Sigmoid colon (tissue), 7 donors: Measurements from ENCODE around the gene GRB10. TPM values are rescaled to one million over a fixed set of nuclear protein-coding genes. Genes with fewer than 3 reads are reported as not detected.

Experiments used
- DNase-seq: peaks from one replicate; pipeline ENCODE4 v3.0.0-alpha.2; 2019
- H3K27ac ChIP-seq, 4 donors: fragments of 200-600 bp; sonication (generic); one replicate each; pipeline ENCODE4 v1.5.1; 2016 to 2019; ENCODE audit warnings: mild to moderate bottlenecking in 1 of 4
- H3K27me3 ChIP-seq, 3 donors: fragments of 200-600 bp; sonication (generic); one replicate each; pipeline ENCODE4 v1.5.1; 2019; ENCODE audit warnings: mild to moderate bottlenecking in 1 of 3
- H3K36me3 ChIP-seq, 4 donors: fragments of 200-600 bp; sonication (generic); one replicate each; pipeline ENCODE4 v1.5.1; 2016 to 2019
- H3K4me1 ChIP-seq, 4 donors: fragments of 200-600 bp; sonication (generic); one replicate each; pipeline ENCODE4 v1.5.1; 2017 to 2019
- H3K4me3 ChIP-seq, 4 donors: fragments of 200-600 bp; sonication (generic); one replicate each; pipeline ENCODE4 v1.5.1; 2017 to 2019; ENCODE audit warnings: mild to moderate bottlenecking in 2 of 4, moderate library complexity in 1 of 4
- H3K9me3 ChIP-seq, 4 donors: fragments of 200-600 bp in 3 of 4; sonication (generic) in 3 of 4; one replicate each; pipeline versions ENCODE4 v1.5.1 to v1.6.1; 2013 to 2019
- EP300 ChIP-seq, 4 donors: sonication (generic); formaldehyde crosslinking; IDR thresholded peaks; one replicate each; pipeline ENCODE4 v1.6.1; 2017; ENCODE audit warnings: antibody characterized with exemption in 4 of 4
- POLR2A ChIP-seq, 2 donors: fragments of 450-650 bp; IDR thresholded peaks; one replicate each; pipeline ENCODE4 v1.6.1; 2016; ENCODE audit warnings: antibody characterized with exemption in 2 of 2, mild to moderate bottlenecking in 2 of 2, moderate library complexity in 2 of 2
- POLR2AphosphoS5 ChIP-seq, 4 donors: sonication (generic); formaldehyde crosslinking; IDR thresholded peaks; one replicate each; pipeline ENCODE4 v1.6.1; 2017; ENCODE audit warnings: antibody characterized with exemption in 4 of 4
- WGBS, 2 donors: extraction: QIAGEN DNeasy Blood & Tissue Kit; methylation state at CpG; one replicate each; pipeline ENCODE4 v1.1.7; 2013; 5-methylcytosine and 5-hydroxymethylcytosine counted together
- intact Hi-C: fragments of 100-400 bp; cut with DNase I; formaldehyde crosslinking; loops from one replicate; pipeline ENCODE4 v1.15.1; 2023
- polyA plus RNA-seq, 3 donors: library from polyadenylated mRNA; stranded (reverse); fragments of 200-250 nt; gene quantifications; one replicate each; pipeline ENCODE4 v1.2.3, GENCODE V29; 2013
- total RNA-seq, 4 donors: library from RNA; depleted of rRNA; stranded (reverse); fragments of >200 nt; gene quantifications; one replicate each; pipeline ENCODE4 v1.1.0, GENCODE V29; 2016
- TF ChIP-seq, protein P1 (sequence below), 4 experiments: fragments of 450-650 bp in 3 of 4; fragments of 200-600 bp in 1 of 4; IDR thresholded peaks; one replicate each; pipeline ENCODE4 v1.5.1; 2016 to 2019; ENCODE audit warnings: antibody characterized with exemption in 4 of 4, mild to moderate bottlenecking in 3 of 4, moderate library complexity in 2 of 4
- donor health status: healthy with polysubstance abuse.
- donor health status: Bipolar disorder and iron deficiency.
- donor health status: healthy.

Gene GRB10
- total and polyA plus RNA-seq, 7 donors = 2.1 to 83.6 (median 49.2) TPM

DNA sequence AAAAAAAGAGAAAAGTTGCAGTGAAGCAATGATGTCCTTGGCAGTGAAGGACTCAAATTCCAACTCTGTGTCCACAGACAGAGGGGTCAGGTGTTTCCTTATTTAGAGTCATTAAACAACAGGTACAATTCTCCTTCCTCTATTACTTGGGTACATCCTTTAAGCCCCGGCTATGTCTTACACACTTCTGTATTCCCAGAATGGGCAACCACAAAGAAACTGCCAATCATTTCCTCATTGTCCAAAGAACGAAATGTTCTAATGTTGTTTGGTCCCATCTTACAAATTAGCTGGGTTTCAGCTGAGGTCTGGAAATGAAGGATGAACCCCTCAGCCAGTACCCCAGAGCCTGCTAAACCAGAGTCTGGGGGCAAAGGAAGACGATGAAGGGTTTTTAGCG lies 59.5 kb downstream of the GRB10 start:
- H3K4me3 ChIP-seq = no peak overlapping the region
- WGBS, 2 donors = 83 to 93% methylated on average over 4 of the region's 4 CpGs
- intact Hi-C loops = loop anchor here (2.0 kb wide), 1 partner anchor 70 kb away; no protein-coding TSS in a partner anchor
- TF ChIP-seq POLR2AphosphoS5 (IDR thresholded peaks at IDR 0.05) (no peak), EP300 (IDR thresholded peaks at IDR 0.05) (no peak), POLR2A (IDR thresholded peaks at IDR 0.05) (no peak)
- TF ChIP-seq, protein P1, sequence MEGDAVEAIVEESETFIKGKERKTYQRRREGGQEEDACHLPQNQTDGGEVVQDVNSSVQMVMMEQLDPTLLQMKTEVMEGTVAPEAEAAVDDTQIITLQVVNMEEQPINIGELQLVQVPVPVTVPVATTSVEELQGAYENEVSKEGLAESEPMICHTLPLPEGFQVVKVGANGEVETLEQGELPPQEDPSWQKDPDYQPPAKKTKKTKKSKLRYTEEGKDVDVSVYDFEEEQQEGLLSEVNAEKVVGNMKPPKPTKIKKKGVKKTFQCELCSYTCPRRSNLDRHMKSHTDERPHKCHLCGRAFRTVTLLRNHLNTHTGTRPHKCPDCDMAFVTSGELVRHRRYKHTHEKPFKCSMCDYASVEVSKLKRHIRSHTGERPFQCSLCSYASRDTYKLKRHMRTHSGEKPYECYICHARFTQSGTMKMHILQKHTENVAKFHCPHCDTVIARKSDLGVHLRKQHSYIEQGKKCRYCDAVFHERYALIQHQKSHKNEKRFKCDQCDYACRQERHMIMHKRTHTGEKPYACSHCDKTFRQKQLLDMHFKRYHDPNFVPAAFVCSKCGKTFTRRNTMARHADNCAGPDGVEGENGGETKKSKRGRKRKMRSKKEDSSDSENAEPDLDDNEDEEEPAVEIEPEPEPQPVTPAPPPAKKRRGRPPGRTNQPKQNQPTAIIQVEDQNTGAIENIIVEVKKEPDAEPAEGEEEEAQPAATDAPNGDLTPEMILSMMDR (IDR thresholded peaks at IDR 0.05) = no peak
- no peak for DNase-seq
- peaks cover 0 to 64% (median 57%) of the 10 kb centered on the region in 4 donors for H3K4me1 ChIP-seq
- no peaks in the 10 kb centered on the region for H3K27me3 ChIP-seq
- peaks cover 0 to 5% (median 0%) of the 10 kb centered on the region in 4 donors for H3K36me3 ChIP-seq
- no peaks in the 10 kb centered on the region for H3K9me3 ChIP-seq
- H3K27ac ChIP-seq = no peak overlapping the region

DNA sequence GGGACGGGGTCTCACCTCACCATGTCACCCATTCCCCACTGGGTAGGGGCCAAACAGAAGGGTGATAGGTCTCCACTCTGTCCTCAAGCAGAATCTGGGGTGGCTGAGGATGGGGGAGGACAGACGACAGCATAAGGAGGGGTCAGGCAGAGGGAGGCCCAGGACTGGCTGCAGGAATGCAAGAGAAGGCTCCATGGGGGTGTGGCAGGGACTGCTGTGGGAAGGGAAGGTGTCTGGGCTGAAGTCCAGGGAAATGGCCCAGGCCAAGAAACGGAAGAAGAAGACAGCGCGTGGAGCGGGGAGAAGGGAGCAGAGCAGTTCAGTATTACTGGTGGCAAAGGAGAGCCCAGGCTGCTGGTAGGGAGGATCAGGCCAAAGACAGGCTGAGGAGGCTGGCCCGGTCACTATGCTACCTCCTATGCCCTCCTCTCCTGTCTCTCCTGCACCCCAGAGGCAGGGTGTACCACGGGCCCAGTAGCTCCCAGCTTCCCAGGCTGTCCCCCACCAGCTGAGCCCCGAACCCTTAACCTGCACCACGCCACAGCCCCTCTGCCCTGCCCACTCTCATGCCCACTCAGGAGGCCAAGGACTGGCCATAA lies 60.9 kb downstream of the GRB10 start:
- Histone ChIP-seq H3K36me3 (peaks cover 0 to 5% (median 0%) of the 10 kb centered on the region in 4 donors), H3K4me1 (peaks cover 0 to 53% (median 43%) of the 10 kb centered on the region in 4 donors), H3K4me3 (no peak overlapping the region), H3K9me3 (no peaks in the 10 kb centered on the region), H3K27me3 (no peaks in the 10 kb centered on the region), H3K27ac (peak overlapping the region in 3 of 4 donors; percentile 54 to 66 (median 65))
- DNase-seq = no peak
- intact Hi-C loops = loop anchor here (2.0 kb wide), 1 partner anchor 71 kb away; no protein-coding TSS in a partner anchor
- TF ChIP-seq POLR2A (IDR thresholded peaks at IDR 0.05) (no peak), POLR2AphosphoS5 (IDR thresholded peaks at IDR 0.05) (no peak)
- 52 to 75% methylated on average over 10 of the region's 10 CpGs for WGBS, 2 donors

DNA sequence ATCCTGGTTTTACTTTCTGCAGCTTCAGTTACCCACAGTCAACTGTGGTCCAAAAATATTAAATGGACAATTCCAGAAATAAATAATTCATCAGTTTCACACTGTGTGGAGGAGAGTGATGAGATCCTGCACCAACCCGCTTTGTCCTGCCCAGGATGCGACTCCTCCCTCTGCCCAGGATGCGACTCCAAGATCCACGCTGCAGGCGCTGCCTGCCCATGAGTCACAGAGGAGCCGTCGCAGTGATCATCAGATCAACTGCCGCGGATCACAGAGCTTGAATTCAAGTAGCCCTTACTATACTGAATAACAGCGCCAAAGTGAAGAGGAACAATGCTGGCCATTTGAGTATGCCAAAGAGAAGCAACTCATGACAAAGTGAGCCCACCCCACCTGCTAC lies 61.5 kb downstream of the GRB10 start:
- no peaks in the 10 kb centered on the region for H3K9me3 ChIP-seq
- peaks cover 0 to 5% (median 0%) of the 10 kb centered on the region in 4 donors for H3K36me3 ChIP-seq
- peak in 1 of 4 donors; percentile 35 for TF ChIP-seq POLR2AphosphoS5 (IDR thresholded peaks at IDR 0.05)
- TF ChIP-seq EP300 (IDR thresholded peaks at IDR 0.05) = no peak
- no peaks in the 10 kb centered on the region for H3K27me3 ChIP-seq
- H3K4me3 ChIP-seq = no peak overlapping the region
- peak overlapping the region in 3 of 4 donors; percentile 54 to 66 (median 65) for H3K27ac ChIP-seq
- intact Hi-C loops = no loop called here
- 86 to 97% methylated on average over 10 of the region's 10 CpGs for WGBS, 2 donors
- peak; percentile 75 for DNase-seq
- H3K4me1 ChIP-seq = peaks cover 0 to 48% (median 38%) of the 10 kb centered on the region in 4 donors

DNA sequence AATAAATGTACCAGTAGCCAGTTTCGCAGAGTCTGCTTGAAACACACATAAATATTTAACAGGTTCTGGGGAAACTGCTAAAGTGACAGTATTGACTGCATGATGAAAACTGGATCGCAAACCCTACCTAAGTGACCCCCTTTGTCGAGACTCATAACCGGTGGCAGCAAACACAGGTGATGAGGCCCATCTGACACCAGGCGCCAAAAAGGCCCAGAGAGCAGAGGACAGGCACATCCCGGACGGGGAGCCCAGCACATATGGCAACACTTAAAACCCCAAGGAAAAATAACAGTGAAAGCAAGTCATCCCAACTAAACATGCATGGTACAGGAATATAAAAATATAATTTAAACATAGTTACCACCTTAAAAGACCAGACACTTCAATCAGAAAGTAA lies 62.4 kb downstream of the GRB10 start:
- peaks cover 0 to 47% (median 33%) of the 10 kb centered on the region in 4 donors for H3K4me1 ChIP-seq

DNA sequence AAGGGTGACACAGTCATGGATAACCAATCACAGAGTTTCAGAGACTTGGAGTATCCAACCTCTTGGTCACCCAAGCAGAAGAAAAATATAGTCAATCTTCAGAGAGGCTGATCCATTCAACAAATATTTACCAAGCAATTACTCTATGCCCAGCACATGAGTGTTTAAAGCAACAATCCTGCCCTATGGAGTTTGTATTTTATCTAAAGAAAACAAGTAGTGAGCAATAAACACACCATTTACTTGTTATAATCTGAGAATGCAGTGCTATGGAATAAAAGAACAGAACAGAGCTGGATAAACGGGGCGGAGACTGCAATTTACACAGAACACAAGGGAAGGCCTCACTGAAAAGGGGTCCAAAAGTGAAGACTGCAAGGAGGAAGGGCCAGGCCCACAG lies 63.8 kb downstream of the GRB10 start:
- no peaks in the 10 kb centered on the region for H3K36me3 ChIP-seq
- intact Hi-C loops = no loop called here
- no peak for DNase-seq
- H3K27me3 ChIP-seq = no peaks in the 10 kb centered on the region
- H3K4me1 ChIP-seq = peaks cover 0 to 47% (median 33%) of the 10 kb centered on the region in 4 donors
- TF ChIP-seq POLR2A (IDR thresholded peaks at IDR 0.05) = no peak
- TF ChIP-seq POLR2AphosphoS5 (IDR thresholded peaks at IDR 0.05) = no peak
- TF ChIP-seq, protein P1 (IDR thresholded peaks at IDR 0.05) = no peak
- no peak for TF ChIP-seq EP300 (IDR thresholded peaks at IDR 0.05)
- no peak overlapping the region for H3K4me3 ChIP-seq
- H3K27ac ChIP-seq = no peak overlapping the region
- WGBS, 2 donors = 10 to 65% methylated on average over 2 of the region's 2 CpGs
- H3K9me3 ChIP-seq = no peaks in the 10 kb centered on the region

More for the DNA sequence above, 62.4 kb downstream of the GRB10 start:
- no peak for DNase-seq
- TF ChIP-seq EP300 (IDR thresholded peaks at IDR 0.05) (no peak), POLR2A (IDR thresholded peaks at IDR 0.05) (no peak), POLR2AphosphoS5 (IDR thresholded peaks at IDR 0.05) (no peak)
- Histone ChIP-seq H3K36me3 (peaks cover 0 to 5% (median 0%) of the 10 kb centered on the region in 4 donors), H3K4me3 (no peak overlapping the region), H3K27me3 (no peaks in the 10 kb centered on the region), H3K9me3 (no peaks in the 10 kb centered on the region), H3K27ac (peak overlapping the region in 1 of 4 donors; percentile 66)
- WGBS, 2 donors = 92 to 95% methylated on average over 7 of the region's 7 CpGs
- intact Hi-C loops = no loop called here

DNA sequence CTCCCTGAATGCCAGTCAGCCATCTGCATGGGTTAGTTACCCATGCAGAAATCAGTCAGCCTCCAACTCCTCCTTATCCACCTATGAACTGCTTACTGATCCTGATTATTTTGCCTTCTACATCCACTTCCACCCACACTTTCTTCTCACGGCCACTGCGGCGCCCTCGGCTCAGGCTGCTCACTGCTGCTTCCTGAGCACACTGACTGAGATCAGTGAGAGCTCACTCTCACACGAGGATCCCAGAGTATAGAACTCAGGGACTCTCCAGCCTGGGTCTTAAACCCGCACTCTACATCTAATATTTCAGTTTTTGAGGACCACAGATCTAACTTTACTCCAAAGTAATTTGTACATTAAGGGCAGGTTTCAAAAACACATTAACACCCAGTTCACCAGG lies 64.4 kb downstream of the GRB10 start:
- no peak overlapping the region for H3K4me3 ChIP-seq
- intact Hi-C loops = no loop called here
- peaks cover 0 to 49% (median 36%) of the 10 kb centered on the region in 4 donors for H3K4me1 ChIP-seq
- no peaks in the 10 kb centered on the region for H3K9me3 ChIP-seq
- no peak for DNase-seq
- H3K36me3 ChIP-seq = no peaks in the 10 kb centered on the region
- 61 to 79% methylated on average over 6 of the region's 6 CpGs for WGBS, 2 donors
- no peaks in the 10 kb centered on the region for H3K27me3 ChIP-seq
- TF ChIP-seq EP300 (IDR thresholded peaks at IDR 0.05) (no peak), POLR2AphosphoS5 (IDR thresholded peaks at IDR 0.05) (no peak), POLR2A (IDR thresholded peaks at IDR 0.05) (no peak)
- TF ChIP-seq, protein P1 (IDR thresholded peaks at IDR 0.05) = no peak
- H3K27ac ChIP-seq = no peak overlapping the region
